ENCODE data around the gene NOS2. TPM values are rescaled to one million over a fixed set of nuclear protein-coding genes. Genes with fewer than 3 reads are reported as not detected.

The NOS2 gene
- total and polyA plus RNA-seq, 7 donors = 0.16 to 94.0 (median 2.2) TPM; not detected in 1

GRCh38 chr17:27788919-27789318 is 11.4 kb downstream of the NOS2 start:
- DNase-seq = no peak
- peaks cover 3 to 28% (median 26%) of the 10 kb centered on the region in 3 donors for H3K27me3 ChIP-seq
- no peaks in the 10 kb centered on the region for H3K36me3 ChIP-seq
- no peak overlapping the region for H3K27ac ChIP-seq
- TF ChIP-seq, protein P1, sequence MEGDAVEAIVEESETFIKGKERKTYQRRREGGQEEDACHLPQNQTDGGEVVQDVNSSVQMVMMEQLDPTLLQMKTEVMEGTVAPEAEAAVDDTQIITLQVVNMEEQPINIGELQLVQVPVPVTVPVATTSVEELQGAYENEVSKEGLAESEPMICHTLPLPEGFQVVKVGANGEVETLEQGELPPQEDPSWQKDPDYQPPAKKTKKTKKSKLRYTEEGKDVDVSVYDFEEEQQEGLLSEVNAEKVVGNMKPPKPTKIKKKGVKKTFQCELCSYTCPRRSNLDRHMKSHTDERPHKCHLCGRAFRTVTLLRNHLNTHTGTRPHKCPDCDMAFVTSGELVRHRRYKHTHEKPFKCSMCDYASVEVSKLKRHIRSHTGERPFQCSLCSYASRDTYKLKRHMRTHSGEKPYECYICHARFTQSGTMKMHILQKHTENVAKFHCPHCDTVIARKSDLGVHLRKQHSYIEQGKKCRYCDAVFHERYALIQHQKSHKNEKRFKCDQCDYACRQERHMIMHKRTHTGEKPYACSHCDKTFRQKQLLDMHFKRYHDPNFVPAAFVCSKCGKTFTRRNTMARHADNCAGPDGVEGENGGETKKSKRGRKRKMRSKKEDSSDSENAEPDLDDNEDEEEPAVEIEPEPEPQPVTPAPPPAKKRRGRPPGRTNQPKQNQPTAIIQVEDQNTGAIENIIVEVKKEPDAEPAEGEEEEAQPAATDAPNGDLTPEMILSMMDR (IDR thresholded peaks at IDR 0.05) = no peak
- TF ChIP-seq POLR2AphosphoS5 (IDR thresholded peaks at IDR 0.05) = no peak
- TF ChIP-seq EP300 (IDR thresholded peaks at IDR 0.05) = no peak
- TF ChIP-seq POLR2A (IDR thresholded peaks at IDR 0.05) = no peak
- 88 to 91% methylated on average over 3 of the region's 3 CpGs for WGBS, 2 donors
- H3K4me1 ChIP-seq = peaks cover 0 to 10% (median 9%) of the 10 kb centered on the region in 4 donors
- H3K9me3 ChIP-seq = no peaks in the 10 kb centered on the region
- no peak overlapping the region for H3K4me3 ChIP-seq
- intact Hi-C loops (cut with DNase I) = no loop called here

DNA sequence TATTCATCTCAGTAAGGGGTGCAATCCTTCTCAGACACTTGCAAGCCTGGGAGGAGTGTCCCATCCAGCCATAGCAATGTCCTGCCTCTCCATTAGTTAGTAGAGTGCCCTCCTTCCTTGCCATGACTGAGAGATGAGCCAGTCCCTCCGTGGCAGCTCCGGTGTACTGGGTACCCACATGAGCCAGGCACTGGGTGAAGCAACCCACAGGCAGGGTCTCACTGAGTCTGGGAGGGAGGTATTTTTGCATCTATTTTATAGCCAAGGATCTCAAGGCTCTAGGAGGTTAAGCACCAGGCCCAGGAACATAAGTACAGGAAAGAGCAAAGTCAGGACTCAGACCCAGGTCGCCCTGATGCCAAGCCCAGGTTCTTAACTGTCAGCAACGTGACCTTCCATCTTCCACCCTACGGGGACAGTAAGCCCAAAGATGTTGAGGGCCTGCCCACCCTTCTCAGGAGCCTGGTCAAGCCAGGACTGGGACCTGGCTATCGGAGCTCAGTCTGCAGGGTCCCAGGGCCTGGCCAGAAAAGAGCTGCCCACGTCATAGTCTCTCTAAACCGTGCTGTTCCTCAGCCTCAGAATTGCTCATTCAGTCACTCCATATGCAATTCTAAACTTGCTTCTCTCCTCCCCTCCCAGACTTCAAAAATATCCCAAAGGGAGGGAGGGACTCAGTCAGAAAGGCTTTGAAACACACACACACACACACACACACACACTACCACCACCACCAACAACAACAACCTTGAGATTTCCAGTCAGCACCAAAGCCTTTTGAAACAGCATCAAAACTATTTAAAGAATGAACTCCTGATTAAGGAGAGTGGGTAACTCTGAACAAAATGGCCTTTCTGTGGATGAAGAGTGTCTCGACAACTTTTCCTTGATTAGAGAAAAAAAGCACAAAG is 16.6 kb downstream of the NOS2 start:
- DNase-seq = no peak
- Histone ChIP-seq H3K27me3 (no peaks in the 10 kb centered on the region), H3K36me3 (no peaks in the 10 kb centered on the region), H3K4me3 (no peak overlapping the region), H3K4me1 (no peaks in the 10 kb centered on the region), H3K9me3 (no peaks in the 10 kb centered on the region), H3K27ac (no peak overlapping the region)
- 79 to 87% methylated on average over 9 of the region's 9 CpGs for WGBS, 2 donors
- TF ChIP-seq, protein P1 (IDR thresholded peaks at IDR 0.05) = no peak
- TF ChIP-seq EP300 (IDR thresholded peaks at IDR 0.05) = no peak
- TF ChIP-seq POLR2AphosphoS5 (IDR thresholded peaks at IDR 0.05) = no peak
- TF ChIP-seq POLR2A (IDR thresholded peaks at IDR 0.05) = no peak
- intact Hi-C loops (cut with DNase I) = no loop called here

DNA sequence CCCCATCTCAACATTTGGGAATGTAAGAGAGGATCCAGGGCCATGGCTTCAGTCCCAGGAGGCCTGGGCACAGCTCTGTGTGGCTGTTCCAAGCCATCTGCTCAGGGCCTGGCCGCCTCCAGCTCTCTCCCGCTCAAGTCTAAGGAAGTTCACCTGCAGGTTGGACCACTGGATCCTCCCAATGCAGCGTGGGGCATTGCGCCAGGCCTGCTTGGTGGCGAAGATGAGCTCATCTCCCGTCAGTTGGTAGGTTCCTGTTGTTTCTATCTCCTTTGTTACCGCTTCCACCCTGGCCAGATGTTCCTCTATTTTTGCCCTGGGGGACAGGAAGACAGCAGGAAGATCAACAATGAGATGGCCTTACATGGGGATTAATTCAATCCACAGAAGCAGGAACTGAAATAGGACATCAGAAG is 17.5 kb downstream of the NOS2 start:
- no peak overlapping the region for H3K27ac ChIP-seq
- H3K27me3 ChIP-seq = no peaks in the 10 kb centered on the region
- intact Hi-C loops (cut with DNase I) = no loop called here
- no peak overlapping the region for H3K4me3 ChIP-seq
- DNase-seq = no peak
- H3K36me3 ChIP-seq = no peaks in the 10 kb centered on the region
- no peak for TF ChIP-seq POLR2A (IDR thresholded peaks at IDR 0.05)
- TF ChIP-seq, protein P1 (IDR thresholded peaks at IDR 0.05) = no peak
- TF ChIP-seq POLR2AphosphoS5 (IDR thresholded peaks at IDR 0.05) = no peak
- no peak for TF ChIP-seq EP300 (IDR thresholded peaks at IDR 0.05)
- no peaks in the 10 kb centered on the region for H3K9me3 ChIP-seq
- WGBS, 2 donors = 73 to 84% methylated on average over 7 of the region's 7 CpGs
- no peaks in the 10 kb centered on the region for H3K4me1 ChIP-seq

DNA sequence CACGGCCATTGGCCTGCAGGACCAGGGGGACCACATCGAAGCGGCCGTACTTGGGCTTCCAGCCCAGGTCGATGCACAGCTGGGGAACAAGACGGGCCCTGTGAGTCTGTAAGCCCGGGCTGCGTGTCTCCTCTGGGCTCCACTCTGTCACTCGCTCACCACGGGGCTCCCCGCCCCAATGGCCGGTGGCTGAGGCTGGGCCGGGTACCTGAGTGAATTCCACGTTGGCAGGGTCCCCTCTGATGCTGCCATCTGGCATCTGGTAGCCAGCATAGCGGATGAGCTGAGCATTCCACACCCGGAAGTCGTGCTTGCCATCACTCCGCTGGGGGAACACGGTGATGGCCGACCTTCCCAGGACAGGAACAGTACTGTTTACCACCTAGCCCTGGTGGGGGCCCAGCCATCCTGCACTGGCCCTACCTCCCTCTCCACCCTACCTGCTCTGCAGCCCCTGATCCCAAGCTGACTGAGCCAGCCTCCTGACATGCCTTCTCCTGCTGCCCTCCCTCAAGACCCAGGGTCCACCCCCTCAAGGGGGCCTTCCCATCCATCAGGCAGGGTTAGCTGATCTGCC is 19.4 kb downstream of the NOS2 start:
- no peak for DNase-seq

More for the DNA sequence above, 19.4 kb downstream of the NOS2 start:
- 89 to 94% methylated on average over 20 of the region's 20 CpGs for WGBS, 2 donors
- Histone ChIP-seq H3K27me3 (no peaks in the 10 kb centered on the region), H3K27ac (no peak overlapping the region), H3K36me3 (no peaks in the 10 kb centered on the region), H3K9me3 (no peaks in the 10 kb centered on the region), H3K4me3 (no peak overlapping the region), H3K4me1 (no peaks in the 10 kb centered on the region)
- TF ChIP-seq, protein P1 (IDR thresholded peaks at IDR 0.05) = no peak
- no peak for TF ChIP-seq EP300 (IDR thresholded peaks at IDR 0.05)
- no peak for TF ChIP-seq POLR2A (IDR thresholded peaks at IDR 0.05)
- TF ChIP-seq POLR2AphosphoS5 (IDR thresholded peaks at IDR 0.05) = no peak
- intact Hi-C loops (cut with DNase I) = no loop called here
